K562 (cell line): Measurements from ENCODE around the gene GLE1. TPM values are rescaled to one million over a fixed set of nuclear protein-coding genes. Genes with fewer than 3 reads are reported as not detected.

Experiments used
- DDX20 ChIP-seq: fragments of 450-650 bp; IDR thresholded peaks from 2 replicates; pipeline ENCODE4 v1.6.1; 2016; ENCODE audit warnings: missing genetic modification characterization, low read depth, mild to moderate bottlenecking, missing compliant biosample characterization, moderate library complexity
- EP300 ChIP-seq: IDR thresholded peaks from 2 replicates; pipeline ENCODE4 v1.6.1; 2012; ENCODE audit warnings: low read length, improper control_type of control experiment
- FOSL1 ChIP-seq: fragments of 200-800 bp; sonication (Bioruptor generic); conservative IDR thresholded peaks from 2 replicates; pipeline ENCODE4 v1.6.1; 2016; ENCODE audit warnings: missing genetic modification characterization, missing compliant biosample characterization
- FOXP4 ChIP-seq: sonication (generic); formaldehyde crosslinking; IDR thresholded peaks from 2 replicates; pipeline ENCODE4 v1.8.0; 2022; ENCODE audit warnings: mild to moderate bottlenecking, missing genetic modification reagents, borderline replicate concordance
- GATA2 ChIP-seq: sonication (generic); formaldehyde crosslinking; IDR thresholded peaks from 2 replicates; pipeline ENCODE4 v1.4.0; 2020; ENCODE audit warnings: mild to moderate bottlenecking, missing genetic modification reagents
- KDM5B ChIP-seq: fragments of 200-600 bp; sonication (generic); IDR thresholded peaks from 2 replicates; pipeline ENCODE4 v1.6.1; 2012; ENCODE audit warnings: low read depth, mild to moderate bottlenecking, moderate library complexity, low read length, control low read depth, inconsistent platforms; ENCODE audit not compliant: insufficient replicate concordance
- NFXL1 ChIP-seq: fragments of 450-650 bp; formaldehyde crosslinking; IDR thresholded peaks from 2 replicates; pipeline ENCODE4 v1.4.0; 2021; ENCODE audit warnings: mild to moderate bottlenecking
- NKRF ChIP-seq: fragments of 450-650 bp; IDR thresholded peaks from 2 replicates; pipeline ENCODE4 v1.6.1; 2016; ENCODE audit warnings: borderline replicate concordance
- PHB2 ChIP-seq: fragments of 450-650 bp; IDR thresholded peaks from 2 replicates; pipeline ENCODE4 v1.6.1; 2017; ENCODE audit warnings: low read depth
- PYGO2 ChIP-seq: fragments of 450-650 bp; IDR thresholded peaks from 2 replicates; pipeline ENCODE4 v1.6.1; 2016; ENCODE audit warnings: mild to moderate bottlenecking, missing genetic modification characterization, moderate library complexity, missing compliant biosample characterization
- SMAD3 ChIP-seq: fragments of 450-650 bp; formaldehyde crosslinking; conservative IDR thresholded peaks from 2 replicates; pipeline ENCODE4 v1.4.0; 2020; ENCODE audit warnings: mild to moderate bottlenecking
- SMARCB1 ChIP-seq: IDR thresholded peaks from 2 replicates; pipeline ENCODE4 v1.6.1; 2011; ENCODE audit warnings: improper control_type of control experiment, low read depth; ENCODE audit not compliant: insufficient read length
- SRSF3 ChIP-seq: fragments of 200-400 bp; formaldehyde crosslinking; IDR thresholded peaks from 2 replicates; pipeline ENCODE4 v1.6.1; 2016; ENCODE audit warnings: mild to moderate bottlenecking, low read length, moderate library complexity; ENCODE audit not compliant: insufficient read depth
- STAT5A ChIP-seq: IDR thresholded peaks from 2 replicates; pipeline ENCODE4 v1.6.1; 2012; ENCODE audit warnings: low read length, inconsistent platforms, borderline replicate concordance
- TCF7 ChIP-seq: sonication (generic); IDR thresholded peaks from 2 replicates; pipeline ENCODE4 v1.6.1; 2016; ENCODE audit warnings: antibody characterized with exemption, borderline replicate concordance
- THAP7 ChIP-seq: fragments of 250-450 bp; sonication (Bioruptor Pico); IDR thresholded peaks from 2 replicates; pipeline ENCODE4 v1.5.0; 2021
- U2AF2 ChIP-seq: fragments of 200-400 bp; formaldehyde crosslinking; optimal IDR thresholded peaks from 2 replicates; pipeline ENCODE3; 2017; ENCODE audit warnings: low read depth, mild to moderate bottlenecking, low read length
- polyA plus RNA-seq, 8 experiments: library from polyadenylated mRNA; depleted of rRNA in 4 of 8; stranded (reverse) in 5 of 8; unstranded in 3 of 8; fragments of >200 nt; fragmentation: Nextera tagmentation in 2 of 8; fragmentation: Illumina TruSeq in 1 of 8; extraction: Ambion mirVana in 2 of 8; extraction: Trizol in 1 of 8; gene quantifications; 2 replicates each; pipeline versions ENCODE4 v1.2.1 to v1.2.3, GENCODE V29; 2011 to 2014; ENCODE audit warnings: inconsistent platforms in 1 of 8, missing spikeins in 1 of 8
- total RNA-seq, 7 experiments: library from RNA; depleted of rRNA in 6 of 7; stranded (reverse); fragments of >200 nt in 6 of 7; fragmentation: Illumina TruSeq in 2 of 7; extraction: Trizol in 2 of 7; gene quantifications; 2 replicates each; pipeline versions ENCODE4 v1.2.1 to v1.2.3, GENCODE V29; 2011 to 2021; ENCODE audit warnings: low replicate concordance in 1 of 7
- TF ChIP-seq, protein P1 (sequence below): fragments of 450-650 bp; IDR thresholded peaks from 2 replicates; pipeline ENCODE4 v1.6.1; 2017; ENCODE audit warnings: antibody characterized with exemption

Gene GLE1
- total and polyA plus RNA-seq, 9 of the 15 experiments (the other 6 are each of a cell fraction or from before 2014, with no cell fraction given): 15.9 to 44.8 (median 37.6) TPM

GRCh38 chr9:128558431-128559310, 54.2 kb downstream of the GLE1 start (continued):
- TF ChIP-seq TCF7 (peak; percentile 100), FOSL1 (tag) (peak; percentile 89), PHB2 (peak; percentile 96), PYGO2 (tag) (peak; percentile 94), GATA2 (CRISPR knock-in tag) (peak; percentile 99), STAT5A (peak; percentile 96), DDX20 (tag) (peak; percentile 92), SMARCB1 (no peak), FOXP4 (no peak), EP300 (peak; percentile 93), NKRF (0 out of 2 replicates have a peak, but pooled peaks have one; percentile 54), KDM5B (no peak), SRSF3 (no peak), SMAD3 (CRISPR knock-in tag) (peak; percentile 91), U2AF2 (no peak), NFXL1 (CRISPR knock-in tag) (0 out of 2 replicates have a peak, but pooled peaks have one; percentile 43), THAP7 (no peak)
- TF ChIP-seq, protein P1, sequence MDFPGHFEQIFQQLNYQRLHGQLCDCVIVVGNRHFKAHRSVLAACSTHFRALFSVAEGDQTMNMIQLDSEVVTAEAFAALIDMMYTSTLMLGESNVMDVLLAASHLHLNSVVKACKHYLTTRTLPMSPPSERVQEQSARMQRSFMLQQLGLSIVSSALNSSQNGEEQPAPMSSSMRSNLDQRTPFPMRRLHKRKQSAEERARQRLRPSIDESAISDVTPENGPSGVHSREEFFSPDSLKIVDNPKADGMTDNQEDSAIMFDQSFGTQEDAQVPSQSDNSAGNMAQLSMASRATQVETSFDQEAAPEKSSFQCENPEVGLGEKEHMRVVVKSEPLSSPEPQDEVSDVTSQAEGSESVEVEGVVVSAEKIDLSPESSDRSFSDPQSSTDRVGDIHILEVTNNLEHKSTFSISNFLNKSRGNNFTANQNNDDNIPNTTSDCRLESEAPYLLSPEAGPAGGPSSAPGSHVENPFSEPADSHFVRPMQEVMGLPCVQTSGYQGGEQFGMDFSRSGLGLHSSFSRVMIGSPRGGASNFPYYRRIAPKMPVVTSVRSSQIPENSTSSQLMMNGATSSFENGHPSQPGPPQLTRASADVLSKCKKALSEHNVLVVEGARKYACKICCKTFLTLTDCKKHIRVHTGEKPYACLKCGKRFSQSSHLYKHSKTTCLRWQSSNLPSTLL: no peak
